Caki2 (cell line): ENCODE data around the gene GINS3. TPM values are rescaled to one million over a fixed set of nuclear protein-coding genes. Genes with fewer than 3 reads are reported as not detected.
A peak's percentile ranks its signal among the peaks of the same experiment; 100 is the strongest.

Experiments
- DNase-seq: peaks from one replicate; pipeline ENCODE4 v3.0.0-alpha.2; 2015; ENCODE audit warnings: low read depth
- in situ Hi-C: cut with HindIII; loops from 2 replicates; pipeline ENCODE4 v1.10.0; 2016; ENCODE audit warnings: low sequenced_read_pairs, low pct_unique_long_range_greater_than_20kb, mixed read lengths
- total RNA-seq: library from RNA; depleted of rRNA; stranded (reverse); fragments of >200 nt; shearing (Covaris generic); gene quantifications from 2 replicates; pipeline ENCODE4 v1.2.3, GENCODE V29; 2014; ENCODE audit warnings: low replicate concordance; rRNA removed

The GINS3 gene
- total RNA-seq, 1 experiment from 2014 or later = 17.2 TPM

- in situ Hi-C loops = no loop called here
- DNase-seq = no peak
Measured at GRCh38 chr16:58449768-58450167, 57.5 kb downstream of the GINS3 start.

GRCh38 chr16:58450590-58450989 is 58.3 kb downstream of the GINS3 start:
- in situ Hi-C loops = no loop called here
- DNase-seq = no peak

- DNase-seq = no peak
- in situ Hi-C loops = no loop called here
Measured at GRCh38 chr16:58451265-58451689, 59.0 kb downstream of the GINS3 start.

- in situ Hi-C loops = no loop called here
- DNase-seq = peak; percentile 87
Measured at GRCh38 chr16:58451945-58452401, 59.7 kb downstream of the GINS3 start.

- DNase-seq = no peak
- in situ Hi-C loops = no loop called here
Measured at GRCh38 chr16:58452640-58453039, 60.4 kb downstream of the GINS3 start.

GRCh38 chr16:58454178-58454577 is 61.9 kb downstream of the GINS3 start:
- in situ Hi-C loops = no loop called here
- DNase-seq = no peak

GRCh38 chr16:58454856-58455255 is 62.6 kb downstream of the GINS3 start:
- in situ Hi-C loops = no loop called here
- no peak for DNase-seq

Other genes starting within 250 kb of the GINS3 start
- 18.5 and 30.6 TPM in 2 replicates for gene CSNK2A2, start 194.4 kb upstream of the GINS3 start, total RNA-seq
- gene PRSS54, start 97.4 kb upstream of the GINS3 start, total RNA-seq = not detected in 2 replicates
- gene NDRG4, start 107.7 kb downstream of the GINS3 start, total RNA-seq = 72.1 and 115 TPM in 2 replicates
- gene SETD6, start 123.0 kb downstream of the GINS3 start, total RNA-seq = 17.8 and 26.2 TPM in 2 replicates
- gene CNOT1, start 237.4 kb downstream of the GINS3 start, total RNA-seq = 60.7 and 114 TPM in 2 replicates